ENCODE measurements around the gene PPM1E. TPM values are rescaled to one million over a fixed set of nuclear protein-coding genes. Genes with fewer than 3 reads are reported as not detected.
A peak's percentile ranks its signal among the peaks of the same experiment; 100 is the strongest.

The PPM1E gene
- total RNA-seq, result under 1 TPM in 2 of 4 donors, not detected in 2; under 0.01 to 0.42 TPM

- TF ChIP-seq, protein P1, sequence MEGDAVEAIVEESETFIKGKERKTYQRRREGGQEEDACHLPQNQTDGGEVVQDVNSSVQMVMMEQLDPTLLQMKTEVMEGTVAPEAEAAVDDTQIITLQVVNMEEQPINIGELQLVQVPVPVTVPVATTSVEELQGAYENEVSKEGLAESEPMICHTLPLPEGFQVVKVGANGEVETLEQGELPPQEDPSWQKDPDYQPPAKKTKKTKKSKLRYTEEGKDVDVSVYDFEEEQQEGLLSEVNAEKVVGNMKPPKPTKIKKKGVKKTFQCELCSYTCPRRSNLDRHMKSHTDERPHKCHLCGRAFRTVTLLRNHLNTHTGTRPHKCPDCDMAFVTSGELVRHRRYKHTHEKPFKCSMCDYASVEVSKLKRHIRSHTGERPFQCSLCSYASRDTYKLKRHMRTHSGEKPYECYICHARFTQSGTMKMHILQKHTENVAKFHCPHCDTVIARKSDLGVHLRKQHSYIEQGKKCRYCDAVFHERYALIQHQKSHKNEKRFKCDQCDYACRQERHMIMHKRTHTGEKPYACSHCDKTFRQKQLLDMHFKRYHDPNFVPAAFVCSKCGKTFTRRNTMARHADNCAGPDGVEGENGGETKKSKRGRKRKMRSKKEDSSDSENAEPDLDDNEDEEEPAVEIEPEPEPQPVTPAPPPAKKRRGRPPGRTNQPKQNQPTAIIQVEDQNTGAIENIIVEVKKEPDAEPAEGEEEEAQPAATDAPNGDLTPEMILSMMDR (IDR thresholded peaks at IDR 0.05), result no peak
- TF ChIP-seq POLR2A (IDR thresholded peaks at IDR 0.05), result no peak
- TF ChIP-seq EP300 (IDR thresholded peaks at IDR 0.05), result no peak
- DNase-seq (ENCODE audit: low spot score in 2 of 2), result peak in 1 of 2 donors; percentile 9
- WGBS, 2 donors, result 0 to 2% methylated on average over 16 to 60 of the region's 71 CpGs
Observed at GRCh38 chr17:58755577-58756245, at the start of gene PPM1E. PPM1E (plus strand) TSS chr17:58755854.

GRCh38 chr17:58706351-58707140 lies 49.1 kb upstream of the PPM1E start:
- Histone ChIP-seq H3K9me3 (no peaks in the 10 kb centered on the region), H3K27ac (no peak overlapping the region), H3K36me3 (peaks cover 0 to 64% (median 3%) of the 10 kb centered on the region in 3 donors), H3K4me1 (no peaks in the 10 kb centered on the region), H3K4me3 (no peak overlapping the region), H3K27me3 (no peaks in the 10 kb centered on the region)
- TF ChIP-seq EP300 (IDR thresholded peaks at IDR 0.05) (no peak), POLR2A (IDR thresholded peaks at IDR 0.05) (no peak)
- TF ChIP-seq, protein P1 (IDR thresholded peaks at IDR 0.05), result no peak
- no peak for DNase-seq (ENCODE audit: low spot score in 2 of 2)
- 66 to 68% methylated on average over 3 of the region's 3 CpGs for WGBS, 2 donors

More at GRCh38 chr17:58755577-58756245, at the start of gene PPM1E:
- H3K27me3 ChIP-seq, result peaks cover 0 to 54% of the 10 kb centered on the region in 2 donors
- no peak within 1 kb of the TSS for H3K27ac ChIP-seq
- H3K4me1 ChIP-seq, result peaks cover 0 to 22% (median 8%) of the 10 kb centered on the region in 4 donors
- peak within 1 kb of the TSS; percentile 41 to 60 (median 52) for H3K4me3 ChIP-seq
- no peaks in the 10 kb centered on the region for H3K36me3 ChIP-seq
- H3K9me3 ChIP-seq, result no peaks in the 10 kb centered on the region

DNA sequence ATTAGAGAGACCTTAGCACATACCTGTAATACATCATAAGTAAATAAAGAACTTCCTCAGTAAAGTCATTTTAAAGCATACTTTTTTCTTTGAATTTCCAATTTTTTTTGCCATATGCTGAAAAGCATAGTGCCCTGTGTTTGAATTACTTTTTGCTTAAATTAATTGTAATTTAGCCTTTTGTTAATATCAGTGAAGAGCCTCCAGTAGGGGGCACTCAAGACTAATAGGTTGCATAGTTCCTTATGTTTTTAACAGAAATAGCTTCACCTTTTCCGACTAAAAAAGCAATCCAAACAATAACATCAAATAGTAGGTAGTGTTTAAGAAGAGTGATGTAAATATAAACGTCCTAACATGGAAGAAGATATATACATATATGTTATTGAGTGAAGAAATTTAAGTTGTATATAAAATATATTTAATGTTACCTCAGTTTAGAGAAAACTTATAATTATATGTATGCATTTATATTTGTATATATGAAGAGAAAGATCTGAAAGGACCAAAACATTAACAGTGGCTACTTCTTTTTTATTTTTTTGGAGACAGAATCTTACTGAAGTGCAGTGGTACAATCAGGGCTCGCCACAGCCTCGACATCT lies 44.6 kb upstream of the PPM1E start:
- TF ChIP-seq, protein P1 (IDR thresholded peaks at IDR 0.05), result peak; percentile 53 to 72 (median 65)
- no peak for TF ChIP-seq EP300 (IDR thresholded peaks at IDR 0.05)
- Histone ChIP-seq H3K4me3 (no peak overlapping the region), H3K27me3 (no peaks in the 10 kb centered on the region), H3K4me1 (no peaks in the 10 kb centered on the region), H3K36me3 (peaks cover 0 to 67% (median 3%) of the 10 kb centered on the region in 3 donors), H3K27ac (no peak overlapping the region), H3K9me3 (no peaks in the 10 kb centered on the region)
- WGBS, 2 donors, result 51 to 53% methylated on average over 4 of the region's 4 CpGs
- peak in 1 of 2 donors; percentile 88 for DNase-seq (ENCODE audit: low spot score in 2 of 2)

GRCh38 chr17:58722274-58722673 lies 33.4 kb upstream of the PPM1E start:
- Histone ChIP-seq H3K27me3 (no peaks in the 10 kb centered on the region), H3K4me3 (no peak overlapping the region), H3K36me3 (peaks cover 0 to 80% (median 0%) of the 10 kb centered on the region in 3 donors), H3K4me1 (no peaks in the 10 kb centered on the region), H3K27ac (no peak overlapping the region), H3K9me3 (no peaks in the 10 kb centered on the region)
- WGBS, 2 donors, result 89 to 93% methylated on average over 1 of the region's 1 CpG
- DNase-seq (ENCODE audit: low spot score in 2 of 2), result no peak
- TF ChIP-seq EP300 (IDR thresholded peaks at IDR 0.05) (no peak), POLR2A (IDR thresholded peaks at IDR 0.05) (no peak)
- TF ChIP-seq, protein P1 (IDR thresholded peaks at IDR 0.05), result no peak
